ENCODE measurements around the gene QRSL1.

QRSL1 gene

GRCh38 chr6:106637717-106638341, 8.5 kb downstream of the QRSL1 start:
- peaks cover 22% of the 10 kb centered on the region for H3K36me3 ChIP-seq
- H3K4me3 ChIP-seq (ENCODE audit: low read depth, low read length): no peak overlapping the region
- DNase-seq: no peak
- H3K27me3 ChIP-seq (ENCODE audit: insufficient read depth, low read depth, severe bottlenecking): no peaks in the 10 kb centered on the region
- TF ChIP-seq, protein P1, sequence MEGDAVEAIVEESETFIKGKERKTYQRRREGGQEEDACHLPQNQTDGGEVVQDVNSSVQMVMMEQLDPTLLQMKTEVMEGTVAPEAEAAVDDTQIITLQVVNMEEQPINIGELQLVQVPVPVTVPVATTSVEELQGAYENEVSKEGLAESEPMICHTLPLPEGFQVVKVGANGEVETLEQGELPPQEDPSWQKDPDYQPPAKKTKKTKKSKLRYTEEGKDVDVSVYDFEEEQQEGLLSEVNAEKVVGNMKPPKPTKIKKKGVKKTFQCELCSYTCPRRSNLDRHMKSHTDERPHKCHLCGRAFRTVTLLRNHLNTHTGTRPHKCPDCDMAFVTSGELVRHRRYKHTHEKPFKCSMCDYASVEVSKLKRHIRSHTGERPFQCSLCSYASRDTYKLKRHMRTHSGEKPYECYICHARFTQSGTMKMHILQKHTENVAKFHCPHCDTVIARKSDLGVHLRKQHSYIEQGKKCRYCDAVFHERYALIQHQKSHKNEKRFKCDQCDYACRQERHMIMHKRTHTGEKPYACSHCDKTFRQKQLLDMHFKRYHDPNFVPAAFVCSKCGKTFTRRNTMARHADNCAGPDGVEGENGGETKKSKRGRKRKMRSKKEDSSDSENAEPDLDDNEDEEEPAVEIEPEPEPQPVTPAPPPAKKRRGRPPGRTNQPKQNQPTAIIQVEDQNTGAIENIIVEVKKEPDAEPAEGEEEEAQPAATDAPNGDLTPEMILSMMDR (IDR thresholded peaks at IDR 0.05; ENCODE audit: low read depth, low read length): no peak
- no peaks in the 10 kb centered on the region for H3K9me3 ChIP-seq (ENCODE audit: severe bottlenecking)
- no peak overlapping the region for H3K27ac ChIP-seq

DNA sequence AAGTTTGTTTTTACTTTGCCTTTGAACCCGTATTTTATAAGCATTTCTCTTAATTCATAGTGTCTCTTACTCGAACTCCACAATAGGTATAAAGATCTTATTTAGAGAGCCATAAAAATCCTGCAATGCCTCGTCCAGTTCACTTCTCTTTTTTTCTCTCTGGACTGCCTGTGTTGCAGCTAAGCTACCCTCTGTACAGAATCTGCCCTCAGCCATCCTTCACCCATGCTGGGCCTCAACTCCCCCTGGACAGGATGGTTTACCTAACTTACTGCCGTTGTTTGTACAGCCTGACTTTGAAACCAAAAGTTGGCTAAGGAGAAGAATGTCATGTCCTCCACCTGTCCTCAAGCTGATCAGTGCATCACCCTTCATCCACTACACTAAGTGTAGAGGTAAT, 10.4 kb downstream of the QRSL1 start:
- H3K9me3 ChIP-seq (ENCODE audit: severe bottlenecking): no peaks in the 10 kb centered on the region
- H3K27me3 ChIP-seq (ENCODE audit: insufficient read depth, low read depth, severe bottlenecking): no peaks in the 10 kb centered on the region
- H3K4me3 ChIP-seq (ENCODE audit: low read depth, low read length): no peak overlapping the region
- no peak for DNase-seq
- H3K36me3 ChIP-seq: peaks cover 38% of the 10 kb centered on the region
- TF ChIP-seq, protein P1 (IDR thresholded peaks at IDR 0.05; ENCODE audit: low read depth, low read length): no peak
- no peak overlapping the region for H3K27ac ChIP-seq

DNA sequence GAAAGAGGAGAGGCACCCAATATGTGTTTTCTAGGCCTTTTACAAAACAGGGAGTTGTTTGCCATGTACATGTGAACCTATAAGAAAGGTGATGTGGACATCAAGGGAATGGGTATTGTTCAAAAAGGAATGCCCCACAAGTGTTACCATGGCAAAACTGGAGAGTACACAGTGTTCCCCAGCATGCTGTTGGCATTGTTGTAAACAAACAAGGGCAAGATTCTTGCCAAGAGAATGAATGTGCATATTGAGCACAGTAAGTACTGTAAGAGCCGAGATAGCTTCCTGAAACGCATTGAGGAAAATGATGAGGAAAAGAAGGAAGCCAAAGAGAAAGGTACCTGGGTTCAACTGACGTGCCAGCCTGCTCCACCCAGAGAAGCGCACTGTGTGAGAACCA, 13.1 kb downstream of the QRSL1 start:
- Histone ChIP-seq H3K9me3 (ENCODE audit: severe bottlenecking) (no peaks in the 10 kb centered on the region), H3K36me3 (peaks cover 50% of the 10 kb centered on the region), H3K27ac (no peak overlapping the region), H3K4me3 (ENCODE audit: low read depth, low read length) (no peak overlapping the region), H3K27me3 (ENCODE audit: insufficient read depth, low read depth, severe bottlenecking) (no peaks in the 10 kb centered on the region)
- no peak for DNase-seq
- TF ChIP-seq, protein P1 (IDR thresholded peaks at IDR 0.05; ENCODE audit: low read depth, low read length): no peak

- no peak overlapping the region for H3K4me3 ChIP-seq (ENCODE audit: low read depth, low read length)
- H3K9me3 ChIP-seq (ENCODE audit: severe bottlenecking): no peaks in the 10 kb centered on the region
- no peak overlapping the region for H3K27ac ChIP-seq
- H3K36me3 ChIP-seq: peaks cover 50% of the 10 kb centered on the region
- no peaks in the 10 kb centered on the region for H3K27me3 ChIP-seq (ENCODE audit: insufficient read depth, low read depth, severe bottlenecking)
- TF ChIP-seq, protein P1 (IDR thresholded peaks at IDR 0.05; ENCODE audit: low read depth, low read length): no peak
- DNase-seq: no peak
These were observed 13.7 kb downstream of the QRSL1 start for GRCh38 chr6:106643061-106643460.

DNA sequence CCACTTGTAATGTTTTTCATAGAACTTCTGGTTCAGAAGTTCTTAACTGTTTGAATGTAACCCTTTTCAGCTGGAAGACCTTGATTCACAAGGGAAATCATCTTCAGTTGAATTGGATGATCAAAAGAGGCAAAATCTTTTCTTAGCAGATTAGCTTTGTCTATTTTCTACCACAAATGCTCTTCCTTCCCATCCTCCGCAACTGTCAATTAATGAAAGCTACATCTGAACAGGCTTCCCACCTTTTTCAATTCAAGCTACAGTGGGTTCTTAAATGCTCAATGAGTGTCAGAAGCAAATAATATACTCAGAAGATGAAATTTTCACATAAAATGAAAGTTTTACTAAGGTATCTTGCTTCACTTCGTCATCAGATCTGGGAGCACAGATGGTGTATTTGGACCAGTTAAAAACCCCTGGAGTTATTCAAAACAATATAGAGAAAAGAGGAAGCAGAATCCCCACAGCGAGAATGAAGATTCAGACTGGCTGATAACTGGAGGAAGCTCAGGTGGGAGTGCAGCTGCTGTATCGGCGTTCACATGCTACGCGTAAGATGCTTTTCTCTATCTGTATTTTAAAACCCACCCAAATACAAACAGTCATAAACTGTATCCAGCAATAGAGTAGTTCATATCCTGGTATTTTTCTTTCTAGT, 19.4 kb downstream of the QRSL1 start:
- no peaks in the 10 kb centered on the region for H3K9me3 ChIP-seq (ENCODE audit: severe bottlenecking)
- TF ChIP-seq, protein P1 (IDR thresholded peaks at IDR 0.05; ENCODE audit: low read depth, low read length): no peak
- no peak for DNase-seq
- no peak overlapping the region for H3K4me3 ChIP-seq (ENCODE audit: low read depth, low read length)
- no peak overlapping the region for H3K27ac ChIP-seq
- peaks cover 48% of the 10 kb centered on the region for H3K36me3 ChIP-seq
- H3K27me3 ChIP-seq (ENCODE audit: insufficient read depth, low read depth, severe bottlenecking): no peaks in the 10 kb centered on the region
